Activated CD4-positive, CD25-positive, alpha-beta regulatory T cell treated with anti-CD3 and anti-CD28 coated beads, Interleukin-2, amount 50 U/mL, for 72 hours (primary cell): ENCODE data around the gene GPR37.

Experiments
- DNase-seq: peaks from one replicate; pipeline ENCODE4 v3.0.0; 2021

The GPR37 gene

DNA sequence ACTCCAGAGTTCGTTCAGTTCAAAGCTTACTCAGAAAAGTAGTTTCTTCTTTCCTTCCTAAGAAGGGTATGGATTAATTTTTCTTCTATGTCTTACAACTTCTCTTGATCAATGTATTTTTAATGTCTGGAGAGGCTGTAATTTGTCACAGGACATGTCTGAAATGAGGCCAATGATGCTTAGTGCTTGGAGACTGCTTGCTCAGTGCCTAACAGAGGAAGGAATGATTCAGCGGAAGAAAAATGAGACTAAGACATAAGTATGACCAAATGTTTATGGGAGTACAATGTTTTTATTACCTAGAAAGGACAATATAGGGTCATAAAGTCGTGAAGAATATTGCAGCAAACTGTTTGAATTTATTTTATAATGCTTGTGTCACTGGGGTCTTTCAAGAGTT is 43.3 kb downstream of the GPR37 start:
- no peak for DNase-seq

DNA sequence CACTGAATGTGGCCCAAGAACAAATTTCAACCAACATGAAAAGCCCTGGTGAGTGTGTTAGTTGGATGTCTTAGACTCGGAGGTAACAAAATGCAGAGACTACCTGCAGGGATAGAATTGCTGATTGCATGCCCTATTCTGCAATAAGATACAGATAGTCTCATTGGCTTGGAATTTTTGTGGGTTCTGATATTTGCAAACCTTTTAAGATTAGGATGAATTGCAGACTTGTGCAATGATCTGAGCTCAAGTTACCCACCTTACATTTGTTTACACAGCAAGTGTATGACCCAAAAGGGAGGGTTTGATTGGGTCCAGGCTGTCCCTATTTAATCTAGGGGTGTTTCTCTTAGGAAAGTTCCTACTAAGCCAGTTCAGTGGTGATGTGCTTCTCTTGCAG is 45.4 kb downstream of the GPR37 start:
- no peak for DNase-seq

DNA sequence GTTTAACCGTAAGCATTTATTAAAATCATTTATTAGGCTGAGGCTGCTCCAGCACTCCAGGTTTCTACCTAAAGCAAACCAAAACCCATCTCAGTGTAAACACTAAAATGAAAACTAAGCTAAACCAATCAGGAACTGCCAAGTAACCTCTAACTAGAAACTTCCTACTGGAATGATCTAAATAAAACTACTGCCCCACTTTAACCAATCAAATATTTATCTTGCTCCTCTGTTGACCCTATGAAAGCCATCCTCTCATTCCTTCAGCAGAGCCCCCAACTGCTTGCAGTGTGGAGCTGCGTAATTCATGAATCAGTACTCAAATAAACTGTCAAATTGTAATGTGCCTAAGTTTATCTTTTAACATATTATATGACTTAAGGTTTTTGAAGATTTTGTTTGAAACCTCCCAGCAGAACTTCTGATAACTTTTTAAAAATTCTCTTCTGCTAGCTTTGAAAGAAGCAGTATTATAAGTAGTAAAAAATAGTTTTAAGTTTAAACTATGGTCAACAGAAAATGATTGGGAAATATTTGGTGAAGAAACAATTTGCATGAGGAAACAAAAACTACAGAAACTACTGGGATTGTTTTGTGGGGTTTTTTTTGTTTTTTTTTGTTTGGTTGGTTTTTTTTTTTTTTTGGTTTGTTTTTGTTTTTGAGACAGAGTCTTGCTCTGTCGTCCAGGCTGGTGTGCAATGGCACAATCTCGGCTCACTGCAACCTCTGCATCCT is 47.4 kb downstream of the GPR37 start:
- no peak for DNase-seq

DNA sequence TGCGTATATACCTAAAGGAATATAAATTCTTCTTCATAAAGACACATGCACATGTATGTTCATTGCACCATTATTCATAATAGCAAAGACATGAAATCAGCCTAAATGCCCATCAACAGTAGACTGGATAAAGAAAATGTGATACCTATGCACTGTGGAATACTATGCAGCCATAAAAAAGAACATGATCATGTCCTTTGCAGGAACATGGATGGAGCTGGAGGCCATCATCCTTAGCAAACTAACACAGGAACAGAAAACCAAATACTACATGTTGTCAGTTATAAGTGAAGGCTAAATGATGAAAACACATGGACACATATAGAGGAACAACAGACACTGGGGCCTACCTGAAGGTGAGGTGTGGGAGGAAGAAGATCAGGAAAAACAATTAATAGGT is 48.7 kb downstream of the GPR37 start:
- no peak for DNase-seq

DNA sequence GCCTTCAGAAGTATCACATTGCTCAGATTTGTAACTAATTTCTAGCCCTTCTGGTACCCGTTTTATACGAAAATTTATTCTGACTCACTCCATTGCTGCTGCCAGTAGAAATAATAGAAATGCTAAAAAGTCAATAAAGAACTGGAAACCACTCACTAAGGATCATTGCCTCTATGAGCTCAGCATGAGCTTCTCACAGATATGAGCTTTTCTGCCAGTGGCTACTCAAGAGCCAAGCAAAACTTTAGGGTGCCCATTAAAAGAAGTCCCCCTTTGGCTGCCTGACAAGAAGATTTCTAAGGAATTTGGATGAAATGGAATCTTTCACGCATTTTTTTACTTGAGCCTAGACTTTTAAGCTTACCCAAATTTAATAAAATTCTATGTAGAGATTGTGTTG is 52.5 kb downstream of the GPR37 start:
- DNase-seq = no peak

DNA sequence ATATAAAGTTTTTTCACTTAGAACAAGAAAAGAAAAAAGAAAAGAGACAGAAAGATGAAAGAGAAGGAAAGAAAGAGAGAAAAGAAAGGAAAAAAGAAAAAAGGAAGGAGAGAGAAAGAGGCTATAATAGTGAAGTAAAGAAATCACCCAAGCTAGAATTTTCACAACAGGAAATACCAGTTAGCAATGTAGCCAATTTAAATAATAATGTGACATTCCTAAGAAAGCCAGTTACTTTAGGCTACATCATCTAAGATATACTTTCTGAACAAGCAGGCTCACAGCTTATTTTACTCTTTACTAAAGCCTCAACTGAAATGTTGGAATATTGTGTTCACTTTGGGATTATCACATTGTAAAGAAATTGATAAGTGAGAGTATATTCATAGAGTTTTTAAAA is 53.6 kb downstream of the GPR37 start:
- DNase-seq = no peak

DNA sequence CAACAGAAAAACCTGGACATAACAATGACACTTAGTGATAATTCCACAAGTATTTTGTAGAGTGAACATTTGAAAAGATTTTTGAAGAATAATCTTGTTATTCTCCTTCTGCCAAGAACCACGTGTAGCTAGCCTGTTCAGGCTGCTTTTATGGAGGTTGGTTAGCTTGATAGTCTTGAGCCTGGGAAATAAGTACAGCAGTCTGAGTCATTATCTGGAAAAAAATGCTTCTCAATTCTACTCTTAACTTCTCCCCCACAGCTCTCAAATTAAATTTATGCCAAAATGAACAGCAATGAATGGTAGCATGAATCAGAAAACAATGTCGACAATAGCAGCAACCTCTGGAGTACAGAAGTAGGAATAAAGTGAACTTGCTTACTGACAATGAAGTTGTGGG is 63.2 kb downstream of the GPR37 start:
- no peak for DNase-seq

DNA sequence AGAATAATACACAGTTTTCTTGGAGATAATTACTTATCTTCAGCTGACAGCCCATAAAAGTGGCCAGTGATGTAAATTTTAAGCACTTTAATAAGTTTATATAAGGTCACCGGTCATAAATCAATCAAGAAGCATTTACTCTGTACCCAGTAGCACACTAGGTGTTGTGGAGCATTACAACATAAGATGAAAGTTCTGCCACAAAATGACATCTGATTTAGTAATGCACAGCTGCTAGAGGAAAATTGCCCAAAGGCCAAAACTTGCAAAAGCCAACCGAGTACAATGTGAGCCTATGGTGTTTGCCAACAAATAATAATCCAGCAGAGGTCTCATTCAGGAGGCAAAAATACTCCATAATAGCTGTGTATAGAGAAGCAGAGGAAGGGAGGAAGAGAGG is 63.6 kb downstream of the GPR37 start:
- DNase-seq = no peak

DNA sequence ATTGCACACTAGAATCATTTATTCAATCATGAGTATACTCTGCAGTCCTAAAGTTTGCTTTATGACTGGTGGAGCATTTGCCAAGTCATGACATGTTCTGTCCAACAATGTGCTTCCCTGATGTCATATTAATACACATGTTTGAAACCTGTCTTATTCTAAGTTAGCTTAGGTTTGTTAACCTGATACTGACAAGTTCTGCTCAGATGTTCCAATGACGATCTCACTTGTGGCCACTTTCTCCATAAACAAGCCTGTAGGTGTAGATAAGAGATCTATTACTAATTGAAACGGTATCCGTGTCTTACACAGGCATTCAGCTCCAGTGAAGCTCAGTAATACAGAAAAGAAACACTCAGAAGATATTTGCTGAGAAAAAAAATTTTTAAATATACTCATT is 64.9 kb downstream of the GPR37 start:
- DNase-seq = no peak

DNA sequence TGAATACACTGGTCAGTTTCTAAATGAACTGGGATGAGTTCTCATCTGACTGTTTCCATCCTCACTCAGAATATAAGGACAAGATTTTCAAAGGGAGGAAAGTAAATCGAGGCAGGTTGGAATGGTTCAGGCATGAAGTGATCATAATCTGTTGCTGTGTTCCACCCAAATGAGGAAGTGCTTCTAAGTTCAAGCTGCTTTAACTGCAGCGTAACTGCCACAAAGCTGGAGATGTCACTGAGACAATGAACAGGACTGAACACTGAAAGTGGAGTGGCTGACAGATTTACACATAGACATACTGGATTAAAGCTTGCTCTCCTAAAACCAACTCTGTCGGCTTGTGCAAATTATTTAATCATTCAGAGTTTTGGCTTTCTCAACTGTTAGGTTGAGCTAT is 66.6 kb downstream of the GPR37 start:
- no peak for DNase-seq

DNA sequence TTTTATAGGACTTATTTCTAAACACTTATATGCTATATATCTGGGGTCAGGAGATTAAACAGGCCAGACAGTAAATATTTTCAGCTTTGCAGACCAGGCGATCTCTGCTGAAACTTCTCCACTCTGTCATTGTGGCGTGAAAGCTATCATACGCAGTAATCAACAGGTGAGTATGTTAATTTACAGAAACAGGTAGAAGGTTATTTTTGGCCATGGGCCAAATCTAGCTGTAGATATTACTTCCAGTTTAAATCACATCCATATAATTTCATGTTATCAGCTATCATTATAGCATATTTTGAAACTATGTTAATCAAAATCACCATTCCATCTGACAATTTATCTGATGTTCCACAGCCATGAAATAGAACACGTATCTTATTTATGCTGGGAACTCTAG is 67.8 kb downstream of the GPR37 start:
- no peak for DNase-seq
